Astrocyte (in vitro differentiated cells and primary cell): ENCODE data around the gene UBE2V1. TPM values are rescaled to one million over a fixed set of nuclear protein-coding genes. Genes with fewer than 3 reads are reported as not detected.

Source experiments
- DNase-seq: peaks from one replicate; pipeline ENCODE4 v3.0.0-alpha.2; 2010; ENCODE audit warnings: low read depth
- FAIRE-seq: peaks from 2 replicates; lab custom pipeline; 2011; peaks lifted over from hg19 to GRCh38; lab: Jason Lieb, UNC
- H2AFZ ChIP-seq: 2 replicates; pipeline ENCODE4 v1.6.0; 2012; ENCODE audit warnings: low read depth, low read length, inconsistent platforms
- H3K27ac ChIP-seq: 2 replicates; pipeline ENCODE4 v1.5.1; 2011; ENCODE audit warnings: low read depth, low read length, inconsistent platforms
- H3K27me3 ChIP-seq: 2 replicates; pipeline ENCODE4 v1.6.0; 2011; ENCODE audit warnings: low read length, inconsistent platforms; ENCODE audit not compliant: insufficient read depth
- H3K36me3 ChIP-seq: 2 replicates; pipeline ENCODE4 v1.5.1; 2011; ENCODE audit warnings: low read length, inconsistent platforms; ENCODE audit not compliant: insufficient read depth
- H3K4me1 ChIP-seq: 2 replicates; pipeline ENCODE4 v1.5.1; 2011; ENCODE audit warnings: low read length, inconsistent platforms; ENCODE audit not compliant: insufficient read depth
- H3K4me2 ChIP-seq: 2 replicates; pipeline ENCODE4 v1.6.0; 2012; ENCODE audit warnings: low read length, inconsistent platforms
- H3K4me3 ChIP-seq: 2 replicates; pipeline ENCODE4 v1.5.1; 2011; ENCODE audit warnings: low read depth, mild to moderate bottlenecking, low read length, inconsistent platforms; ENCODE audit not compliant: insufficient read depth
- H3K79me2 ChIP-seq: 2 replicates; pipeline ENCODE4 v1.6.0; 2012; ENCODE audit warnings: mild to moderate bottlenecking, low read length, inconsistent platforms; ENCODE audit not compliant: insufficient read depth
- H3K9ac ChIP-seq: 2 replicates; pipeline ENCODE4 v1.6.0; 2012; ENCODE audit warnings: mild to moderate bottlenecking, low read length, inconsistent platforms
- H3K9me3 ChIP-seq: 2 replicates; pipeline ENCODE4 v1.5.1; 2012; ENCODE audit warnings: low read depth, mild to moderate bottlenecking, low read length, inconsistent platforms; ENCODE audit not compliant: insufficient read depth
- H4K20me1 ChIP-seq: 2 replicates; pipeline ENCODE4 v1.6.0; 2012; ENCODE audit warnings: low read length, inconsistent platforms; ENCODE audit not compliant: insufficient read depth
- H3K27ac Mint-ChIP-seq: one replicate; pipeline ENCODE4 v1.8.0; 2021; ENCODE audit warnings: mild to moderate bottlenecking, mixed read lengths; ENCODE audit not compliant: unreplicated experiment
- H3K27me3 Mint-ChIP-seq: one replicate; pipeline ENCODE4 v1.8.0; 2021; ENCODE audit warnings: low read depth, mixed read lengths; ENCODE audit not compliant: unreplicated experiment
- H3K36me3 Mint-ChIP-seq: one replicate; pipeline ENCODE4 v1.8.0; 2021; ENCODE audit warnings: low read depth, mixed read lengths; ENCODE audit not compliant: unreplicated experiment
- H3K4me1 Mint-ChIP-seq: one replicate; pipeline ENCODE4 v1.8.0; 2021; ENCODE audit warnings: low read depth, mixed read lengths; ENCODE audit not compliant: unreplicated experiment
- H3K4me3 Mint-ChIP-seq: one replicate; pipeline ENCODE4 v1.8.0; 2021; ENCODE audit warnings: mild to moderate bottlenecking, moderate library complexity, mixed read lengths; ENCODE audit not compliant: unreplicated experiment
- H3K9me3 Mint-ChIP-seq: one replicate; pipeline ENCODE4 v1.8.0; 2021; ENCODE audit warnings: mild to moderate bottlenecking, mixed read lengths; ENCODE audit not compliant: unreplicated experiment
- CTCF ChIP-seq: IDR thresholded peaks from 2 replicates; pipeline ENCODE4 v1.5.1; 2011; ENCODE audit warnings: low read depth, mild to moderate bottlenecking, inconsistent platforms, low read length, moderate library complexity; ENCODE audit not compliant: insufficient read depth
- EZH2 ChIP-seq: IDR thresholded peaks from 2 replicates; pipeline ENCODE4 v1.6.1; 2012; ENCODE audit warnings: mild to moderate bottlenecking, low read length, inconsistent platforms; ENCODE audit not compliant: insufficient read depth
- total RNA-seq: library from RNA; stranded (reverse); gene quantifications from 2 replicates; pipeline ENCODE4 v1.2.1, GENCODE V29; 2021

UBE2V1 gene
- total RNA-seq, 1 donor from 2014 or later: 139 TPM

- Histone ChIP-seq H3K4me1 (no peaks in the 10 kb centered on the region), H3K27ac (no peak overlapping the region), H3K9ac (no peak overlapping the region), H3K4me2 (no peak overlapping the region), H3K4me3 (no peak overlapping the region), H3K36me3 (no peaks in the 10 kb centered on the region), H2AFZ (no peak overlapping the region), H3K9me3 (no peaks in the 10 kb centered on the region), H3K79me2 (no peaks in the 10 kb centered on the region), H3K27me3 (no peaks in the 10 kb centered on the region), H4K20me1 (no peaks in the 10 kb centered on the region)
- FAIRE-seq (no peak), DNase-seq (no peak)
- TF ChIP-seq CTCF (no peak), EZH2 (no peak)
- peaks cover 13% of the 10 kb centered on the region for H3K27me3 Mint-ChIP-seq
- H3K27ac Mint-ChIP-seq: no peak overlapping the region
- no peaks in the 10 kb centered on the region for H3K36me3 Mint-ChIP-seq
- peaks cover 2% of the 10 kb centered on the region for H3K4me1 Mint-ChIP-seq
- no peaks in the 10 kb centered on the region for H3K9me3 Mint-ChIP-seq
- H3K4me3 Mint-ChIP-seq: no peak overlapping the region
Measured at GRCh38 chr20:50068041-50068651, 44.8 kb downstream of the UBE2V1 start.

GRCh38 chr20:50067461-50067860, 45.5 kb downstream of the UBE2V1 start:
- no peak for DNase-seq
- Mint-ChIP-seq H3K4me3 (no peak overlapping the region), H3K36me3 (no peaks in the 10 kb centered on the region), H3K27me3 (peaks cover 13% of the 10 kb centered on the region), H3K27ac (no peak overlapping the region), H3K4me1 (peaks cover 2% of the 10 kb centered on the region), H3K9me3 (no peaks in the 10 kb centered on the region)
- Histone ChIP-seq H3K79me2 (no peaks in the 10 kb centered on the region), H3K9ac (no peak overlapping the region), H3K36me3 (no peaks in the 10 kb centered on the region), H3K4me1 (no peaks in the 10 kb centered on the region), H3K27ac (no peak overlapping the region), H3K4me2 (no peak overlapping the region), H3K4me3 (no peak overlapping the region), H3K27me3 (no peaks in the 10 kb centered on the region), H4K20me1 (no peaks in the 10 kb centered on the region), H2AFZ (no peak overlapping the region), H3K9me3 (no peaks in the 10 kb centered on the region)
- TF ChIP-seq CTCF (no peak), EZH2 (no peak)
- FAIRE-seq: no peak

GRCh38 chr20:50067018-50067417, 45.9 kb downstream of the UBE2V1 start:
- no peak for FAIRE-seq
- Mint-ChIP-seq H3K4me1 (peaks cover 2% of the 10 kb centered on the region), H3K9me3 (no peaks in the 10 kb centered on the region), H3K4me3 (no peak overlapping the region), H3K27ac (no peak overlapping the region), H3K27me3 (peaks cover 13% of the 10 kb centered on the region), H3K36me3 (no peaks in the 10 kb centered on the region)
- Histone ChIP-seq H3K9ac (no peak overlapping the region), H4K20me1 (no peaks in the 10 kb centered on the region), H3K27ac (no peak overlapping the region), H3K36me3 (no peaks in the 10 kb centered on the region), H2AFZ (no peak overlapping the region), H3K4me3 (no peak overlapping the region), H3K27me3 (no peaks in the 10 kb centered on the region), H3K79me2 (no peaks in the 10 kb centered on the region), H3K4me1 (no peaks in the 10 kb centered on the region), H3K9me3 (no peaks in the 10 kb centered on the region), H3K4me2 (no peak overlapping the region)
- TF ChIP-seq EZH2 (no peak), CTCF (no peak)
- no peak for DNase-seq
